Measurements from ENCODE around the gene PRUNE2.

- TF ChIP-seq CTCF (IDR thresholded peaks at IDR 0.05; ENCODE audit: borderline replicate concordance, extremely low read depth, low read length, poor library complexity, severe bottlenecking) = no peak
- TF ChIP-seq EZH2 (IDR thresholded peaks at IDR 0.05; ENCODE audit: borderline replicate concordance, low read depth, low read length, severe bottlenecking) = no peak
Observed at GRCh38 chr9:76634356-76635054, 271.4 kb downstream of the PRUNE2 start.
